Sigmoid colon (tissue), 7 donors: ENCODE results near the gene CDK15. TPM values are rescaled to one million over a fixed set of nuclear protein-coding genes. Genes with fewer than 3 reads are reported as not detected.
"Not testable (repeated sequence)": the region's sequence is repeated elsewhere in the genome, so short reads cannot be mapped to it uniquely, and the experiment has no call there.

Experiments
- DNase-seq: peaks from one replicate; pipeline ENCODE4 v3.0.0-alpha.2; 2019
- H3K27ac ChIP-seq, 4 donors: fragments of 200-600 bp; sonication (generic); one replicate each; pipeline ENCODE4 v1.5.1; 2016 to 2019; ENCODE audit warnings: mild to moderate bottlenecking in 1 of 4
- H3K27me3 ChIP-seq, 3 donors: fragments of 200-600 bp; sonication (generic); one replicate each; pipeline ENCODE4 v1.5.1; 2019; ENCODE audit warnings: mild to moderate bottlenecking in 1 of 3
- H3K36me3 ChIP-seq, 4 donors: fragments of 200-600 bp; sonication (generic); one replicate each; pipeline ENCODE4 v1.5.1; 2016 to 2019
- H3K4me1 ChIP-seq, 4 donors: fragments of 200-600 bp; sonication (generic); one replicate each; pipeline ENCODE4 v1.5.1; 2017 to 2019
- H3K4me3 ChIP-seq, 4 donors: fragments of 200-600 bp; sonication (generic); one replicate each; pipeline ENCODE4 v1.5.1; 2017 to 2019; ENCODE audit warnings: mild to moderate bottlenecking in 2 of 4, moderate library complexity in 1 of 4
- H3K9me3 ChIP-seq, 4 donors: fragments of 200-600 bp in 3 of 4; sonication (generic) in 3 of 4; one replicate each; pipeline versions ENCODE4 v1.5.1 to v1.6.1; 2013 to 2019
- CTCF ChIP-seq, 4 experiments: fragments of 450-650 bp in 3 of 4; fragments of 200-600 bp in 1 of 4; IDR thresholded peaks; one replicate each; pipeline ENCODE4 v1.5.1; 2016 to 2019; ENCODE audit warnings: antibody characterized with exemption in 4 of 4, mild to moderate bottlenecking in 3 of 4, moderate library complexity in 2 of 4
- EP300 ChIP-seq, 4 donors: sonication (generic); formaldehyde crosslinking; IDR thresholded peaks; one replicate each; pipeline ENCODE4 v1.6.1; 2017; ENCODE audit warnings: antibody characterized with exemption in 4 of 4
- POLR2A ChIP-seq, 2 donors: fragments of 450-650 bp; IDR thresholded peaks; one replicate each; pipeline ENCODE4 v1.6.1; 2016; ENCODE audit warnings: antibody characterized with exemption in 2 of 2, mild to moderate bottlenecking in 2 of 2, moderate library complexity in 2 of 2
- POLR2AphosphoS5 ChIP-seq, 4 donors: sonication (generic); formaldehyde crosslinking; IDR thresholded peaks; one replicate each; pipeline ENCODE4 v1.6.1; 2017; ENCODE audit warnings: antibody characterized with exemption in 4 of 4
- WGBS, 2 donors: extraction: QIAGEN DNeasy Blood & Tissue Kit; methylation state at CpG; one replicate each; pipeline ENCODE4 v1.1.7; 2013; 5-methylcytosine and 5-hydroxymethylcytosine counted together
- intact Hi-C: fragments of 100-400 bp; cut with DNase I; formaldehyde crosslinking; loops from one replicate; pipeline ENCODE4 v1.15.1; 2023
- polyA plus RNA-seq, 3 donors: library from polyadenylated mRNA; stranded (reverse); fragments of 200-250 nt; gene quantifications; one replicate each; pipeline ENCODE4 v1.2.3, GENCODE V29; 2013
- total RNA-seq, 4 donors: library from RNA; depleted of rRNA; stranded (reverse); fragments of >200 nt; gene quantifications; one replicate each; pipeline ENCODE4 v1.1.0, GENCODE V29; 2016
- donor health status: healthy with polysubstance abuse.
- donor health status: Bipolar disorder and iron deficiency.
- donor health status: healthy.

The CDK15 gene
- total and polyA plus RNA-seq, 7 donors: 0.12 to 0.81 (median 0.55) TPM; not detected in 1

- peaks cover 0 to 68% (median 19%) of the 10 kb centered on the region in 4 donors for H3K36me3 ChIP-seq
- no peak for DNase-seq
- H3K9me3 ChIP-seq: no peaks in the 10 kb centered on the region
- H3K27ac ChIP-seq: no peak overlapping the region
- no peaks in the 10 kb centered on the region for H3K27me3 ChIP-seq
- TF ChIP-seq CTCF (IDR thresholded peaks at IDR 0.05): no peak
- no peak for TF ChIP-seq POLR2A (IDR thresholded peaks at IDR 0.05)
- 93 to 97% methylated on average over 4 of the region's 4 CpGs for WGBS, 2 donors
- no peaks in the 10 kb centered on the region for H3K4me1 ChIP-seq
- H3K4me3 ChIP-seq: no peak overlapping the region
- intact Hi-C loops: no loop called here
Observed at GRCh38 chr2:201761101-201761500, 45.2 kb upstream of the CDK15 start.

DNA sequence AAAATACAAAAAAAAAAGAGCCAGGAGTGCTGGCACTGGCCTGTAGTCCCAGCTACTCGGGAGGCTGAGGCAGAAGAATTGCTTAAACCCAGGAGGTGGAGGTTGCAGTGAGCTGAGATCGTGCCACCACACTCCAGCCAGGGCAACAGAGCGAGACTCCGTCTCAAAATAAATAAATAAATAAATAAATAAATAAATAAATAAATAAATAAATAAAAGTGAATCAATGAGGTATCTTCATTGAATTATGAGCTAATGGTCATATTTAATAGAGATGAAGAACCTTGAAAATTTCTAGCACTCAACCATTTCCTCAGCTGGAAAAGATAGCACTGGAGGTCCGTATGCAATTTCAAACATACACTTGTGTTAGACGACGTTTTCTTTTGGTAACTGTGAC is 41.9 kb upstream of the CDK15 start:
- H3K27me3 ChIP-seq, DNase-seq, H3K9me3 ChIP-seq, H3K4me3 ChIP-seq, H3K4me1 ChIP-seq, H3K27ac ChIP-seq, intact Hi-C loops: not testable (repeated sequence)
- H3K36me3 ChIP-seq: peaks cover 0 to 61% (median 10%) of the 10 kb centered on the region in 4 donors
- WGBS, 2 donors: 95 to 97% methylated on average over 7 of the region's 7 CpGs

DNA sequence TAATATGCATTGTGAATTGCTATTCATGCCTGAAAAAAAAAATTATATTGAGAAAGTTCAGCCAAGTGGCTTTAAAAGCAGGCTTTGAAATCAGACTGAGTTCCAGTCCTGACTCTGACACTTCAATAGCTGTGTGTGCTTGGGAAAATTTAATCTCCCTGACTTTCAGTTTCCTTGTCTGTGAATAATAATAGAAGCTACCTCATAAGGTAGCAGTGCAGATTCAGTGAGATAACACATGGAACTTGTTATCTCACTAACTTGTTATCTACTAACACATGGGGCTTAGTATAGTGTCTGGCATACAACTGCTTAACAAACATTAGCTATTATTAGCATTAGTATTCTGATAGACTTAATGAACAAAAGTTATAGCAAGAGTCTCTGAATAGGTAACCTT is 40.5 kb upstream of the CDK15 start:
- TF ChIP-seq POLR2AphosphoS5 (IDR thresholded peaks at IDR 0.05) (no peak), POLR2A (IDR thresholded peaks at IDR 0.05) (no peak), EP300 (IDR thresholded peaks at IDR 0.05) (no peak), CTCF (IDR thresholded peaks at IDR 0.05) (no peak)
- Histone ChIP-seq H3K4me1 (peaks cover 0 to 14% (median 5%) of the 10 kb centered on the region in 4 donors), H3K27me3 (no peaks in the 10 kb centered on the region), H3K4me3 (no peak overlapping the region), H3K36me3 (peaks cover 0 to 48% (median 6%) of the 10 kb centered on the region in 4 donors), H3K9me3 (no peaks in the 10 kb centered on the region), H3K27ac (no peak overlapping the region)
- intact Hi-C loops: no loop called here
- no peak for DNase-seq

DNA sequence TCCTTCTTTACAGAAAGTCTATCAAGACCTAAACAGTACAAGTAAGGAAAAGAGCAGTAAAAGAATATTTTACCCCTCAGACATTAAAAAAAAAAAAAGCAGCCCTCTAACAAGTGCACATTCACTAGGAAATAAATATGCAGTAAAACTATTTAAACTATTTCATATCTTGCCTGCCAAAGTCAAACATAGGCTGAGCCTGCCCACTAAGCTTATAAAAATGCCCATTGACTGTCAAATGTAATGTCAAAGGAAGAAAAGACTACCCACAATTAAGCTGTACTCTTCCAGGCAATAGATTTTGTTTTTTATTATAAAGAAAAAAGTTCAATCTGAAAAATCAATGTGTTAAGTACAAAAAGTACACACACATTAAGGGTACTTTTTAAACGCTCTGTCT is 37.4 kb upstream of the CDK15 start:
- peaks cover 0 to 14% (median 5%) of the 10 kb centered on the region in 4 donors for H3K4me1 ChIP-seq
- no peak overlapping the region for H3K27ac ChIP-seq
- no peak overlapping the region for H3K4me3 ChIP-seq
- H3K27me3 ChIP-seq: no peaks in the 10 kb centered on the region
- H3K9me3 ChIP-seq: no peaks in the 10 kb centered on the region
- 92 to 96% methylated on average over 1 of the region's 1 CpG for WGBS, 2 donors
- DNase-seq: no peak
- peaks cover 0 to 26% (median 0%) of the 10 kb centered on the region in 4 donors for H3K36me3 ChIP-seq
- intact Hi-C loops: no loop called here
- TF ChIP-seq EP300 (IDR thresholded peaks at IDR 0.05) (no peak), POLR2AphosphoS5 (IDR thresholded peaks at IDR 0.05) (no peak), CTCF (IDR thresholded peaks at IDR 0.05) (no peak), POLR2A (IDR thresholded peaks at IDR 0.05) (no peak)

DNA sequence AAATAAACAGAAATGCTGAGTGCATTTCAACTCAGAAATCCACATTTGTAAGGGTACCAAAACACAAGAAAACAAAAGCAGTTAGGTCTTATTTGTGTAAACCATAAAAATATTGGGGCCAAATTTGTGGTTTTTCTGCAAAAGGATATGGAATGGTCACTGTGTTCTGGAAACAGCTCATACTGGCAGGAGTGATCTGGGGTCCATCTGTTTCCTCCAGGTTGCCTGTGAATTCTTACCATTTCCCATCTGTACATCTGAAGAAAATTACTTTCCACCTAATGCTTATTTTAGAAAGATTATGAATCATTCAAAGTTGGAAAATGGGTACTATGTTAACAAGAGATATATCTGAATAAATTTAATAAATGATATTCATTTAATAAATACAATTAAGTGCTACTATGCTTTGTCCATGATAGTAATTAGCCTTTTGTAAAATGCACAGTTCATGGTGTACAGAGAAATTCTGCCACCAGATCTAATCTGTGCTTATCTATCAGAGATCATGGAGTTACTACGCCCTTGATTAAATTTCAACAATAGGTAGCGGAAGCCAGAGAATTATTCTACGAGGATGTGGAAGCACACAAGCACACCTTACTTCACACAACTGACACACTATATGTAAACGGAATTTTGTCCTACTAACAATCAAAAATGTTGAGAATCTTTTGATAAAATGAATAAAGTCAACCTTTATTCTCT is 36.5 kb upstream of the CDK15 start:
- WGBS, 2 donors: 80 to 83% methylated on average over 4 of the region's 4 CpGs
- Histone ChIP-seq H3K4me1 (peaks cover 0 to 14% (median 5%) of the 10 kb centered on the region in 4 donors), H3K27me3 (no peaks in the 10 kb centered on the region), H3K9me3 (no peaks in the 10 kb centered on the region), H3K36me3 (peaks cover 0 to 21% (median 0%) of the 10 kb centered on the region in 4 donors), H3K27ac (no peak overlapping the region), H3K4me3 (no peak overlapping the region)
- TF ChIP-seq EP300 (IDR thresholded peaks at IDR 0.05) (no peak), CTCF (IDR thresholded peaks at IDR 0.05) (no peak), POLR2A (IDR thresholded peaks at IDR 0.05) (no peak), POLR2AphosphoS5 (IDR thresholded peaks at IDR 0.05) (no peak)
- intact Hi-C loops: no loop called here
- no peak for DNase-seq
